HG03135 (cell line): ENCODE results near the gene SCN8A.

Experiments
- ATAC-seq: cut with Tn5 transposase; IDR thresholded peaks from one replicate; pipeline ENCODE4 v1.9.1; 2021; ENCODE audit warnings: mild to moderate bottlenecking, moderate library complexity; ENCODE audit not compliant: unreplicated experiment

The SCN8A gene

GRCh38 chr12:51705450-51705849 lies 114.4 kb downstream of the SCN8A start:
- no peak for ATAC-seq

GRCh38 chr12:51706206-51706605 lies 115.2 kb downstream of the SCN8A start:
- no peak for ATAC-seq

DNA sequence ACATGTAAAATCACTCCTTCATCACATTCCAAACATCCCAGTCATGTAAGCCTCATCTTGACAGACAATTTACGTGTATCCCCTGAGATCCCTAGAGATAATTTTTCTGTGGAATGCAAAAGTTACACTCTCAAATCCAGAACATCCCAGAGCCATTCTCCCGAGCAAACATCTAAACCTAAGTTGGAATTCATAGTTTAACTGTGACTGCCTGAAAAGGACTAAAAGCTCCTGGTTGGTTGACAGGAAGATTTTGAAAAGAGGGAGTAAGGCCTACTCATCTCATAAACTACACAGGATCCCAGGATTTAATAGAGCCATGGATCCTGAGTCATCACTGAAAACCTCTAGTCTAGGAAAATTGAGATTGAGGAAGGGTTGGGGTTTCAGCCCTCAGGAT lies 123.6 kb downstream of the SCN8A start:
- no peak for ATAC-seq

DNA sequence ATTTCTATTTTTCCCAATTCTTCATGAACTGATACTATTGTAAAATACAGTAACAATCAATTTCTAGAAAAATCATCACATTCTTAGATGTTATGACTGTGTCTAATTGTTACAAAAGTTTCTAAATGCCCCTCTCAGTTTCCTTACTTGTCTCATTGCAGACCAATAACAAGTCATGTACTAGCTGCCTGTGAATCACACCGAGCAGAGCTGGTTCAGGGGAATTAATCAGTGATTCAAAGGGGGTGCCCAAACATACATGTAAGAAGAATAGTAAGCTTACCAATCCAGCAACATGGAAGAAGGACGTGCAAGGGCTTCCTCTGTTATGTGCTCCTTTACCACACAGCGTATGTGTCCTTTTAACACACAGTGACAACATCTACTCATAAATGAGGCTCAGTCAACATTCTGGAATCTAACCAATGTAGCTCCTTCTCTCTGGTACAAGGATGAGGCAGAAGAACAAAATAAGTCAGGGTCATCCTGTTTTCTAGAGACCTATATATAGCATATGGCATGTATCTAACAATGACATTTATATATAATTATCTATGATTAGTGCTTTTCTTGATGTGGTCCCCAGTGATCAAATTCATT lies 126.4 kb downstream of the SCN8A start:
- ATAC-seq, result no peak

- no peak for ATAC-seq
These were observed 130.4 kb downstream of the SCN8A start for GRCh38 chr12:51721282-51721940.

DNA sequence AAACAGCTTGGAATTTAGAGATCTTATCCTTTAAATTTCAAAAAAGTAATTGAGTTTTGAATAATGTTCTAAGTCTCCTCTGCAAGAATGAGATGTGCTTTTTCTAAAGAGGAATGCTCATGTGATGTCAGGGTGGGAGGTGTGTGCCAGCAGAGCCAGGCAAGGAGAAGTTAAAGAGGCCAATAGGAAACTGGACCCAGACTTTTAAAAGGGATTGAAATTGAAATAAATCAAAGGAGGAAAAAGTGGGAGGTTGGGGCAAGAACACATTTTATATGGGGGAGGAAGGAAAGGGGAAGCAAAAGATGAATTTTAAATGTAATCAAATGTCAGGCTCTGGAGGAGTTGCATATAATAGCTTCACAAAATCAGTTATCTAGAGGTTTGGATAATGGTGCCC lies 131.4 kb downstream of the SCN8A start:
- no peak for ATAC-seq

DNA sequence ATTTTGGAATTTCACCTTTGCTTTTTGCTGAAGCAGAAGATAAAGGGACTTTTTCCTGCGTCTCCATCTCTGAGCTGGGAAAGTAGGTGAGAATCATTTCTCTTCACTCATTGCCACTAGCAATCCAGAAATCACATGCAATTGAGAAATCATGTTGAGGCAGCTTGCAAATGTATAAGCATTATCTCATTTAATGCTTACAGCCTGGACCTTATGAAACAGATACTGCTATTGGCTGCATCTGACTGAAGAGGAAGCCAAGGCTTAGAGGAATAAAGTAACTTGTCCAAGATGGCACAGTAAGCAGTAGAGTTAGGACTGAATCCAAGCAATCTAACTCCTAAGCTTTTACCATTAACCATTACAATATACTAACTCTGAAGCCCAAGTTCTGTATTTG lies 135.1 kb downstream of the SCN8A start:
- ATAC-seq, result no peak

DNA sequence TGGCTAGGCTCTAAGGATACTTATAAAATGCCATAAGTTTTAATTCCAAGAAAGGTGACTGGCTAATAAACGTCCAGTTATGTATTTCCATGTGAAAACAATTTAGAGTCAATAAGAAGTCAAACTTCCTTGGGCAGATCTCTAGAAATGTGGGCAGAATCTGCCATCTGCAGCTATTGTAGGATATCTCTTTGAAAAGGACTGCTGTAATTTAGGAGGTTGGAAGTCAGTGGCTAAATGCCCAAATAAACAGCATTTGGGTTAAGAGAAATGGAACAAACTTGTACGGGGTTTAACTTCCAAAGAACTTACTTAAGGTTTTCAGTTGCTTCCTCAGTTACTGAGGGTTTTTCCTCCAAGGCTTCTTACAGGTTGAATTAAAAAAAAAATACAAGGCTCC lies 135.9 kb downstream of the SCN8A start:
- ATAC-seq, result no peak

DNA sequence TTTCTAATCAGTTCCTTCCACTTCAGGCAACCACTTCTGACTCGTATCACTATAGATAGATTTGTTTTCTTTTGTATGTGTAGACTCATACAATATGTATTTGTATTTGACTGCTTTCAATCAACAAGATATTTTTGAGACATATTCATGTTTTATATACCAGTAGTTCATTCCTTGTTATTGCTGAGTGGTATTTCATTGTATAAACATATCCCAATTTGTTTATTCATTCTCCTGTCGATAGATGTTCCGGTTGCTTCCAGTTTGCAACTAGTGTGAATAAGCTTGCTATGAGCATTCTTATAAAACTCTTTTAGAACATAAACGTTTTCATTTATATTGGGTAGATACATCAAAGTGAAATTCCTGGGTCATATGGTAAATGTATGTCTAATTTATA lies 138.3 kb downstream of the SCN8A start:
- ATAC-seq, result no peak

GRCh38 chr12:51730745-51731144 lies 139.7 kb downstream of the SCN8A start:
- ATAC-seq, result no peak

- no peak for ATAC-seq
These were observed 149.5 kb downstream of the SCN8A start for GRCh38 chr12:51740536-51740935.

GRCh38 chr12:51744235-51744634 lies 153.2 kb downstream of the SCN8A start:
- ATAC-seq, result no peak

GRCh38 chr12:51744957-51745356 lies 153.9 kb downstream of the SCN8A start:
- ATAC-seq, result no peak

GRCh38 chr12:51746416-51746815 lies 155.4 kb downstream of the SCN8A start:
- no peak for ATAC-seq

GRCh38 chr12:51748235-51748634 lies 157.2 kb downstream of the SCN8A start:
- ATAC-seq, result no peak

DNA sequence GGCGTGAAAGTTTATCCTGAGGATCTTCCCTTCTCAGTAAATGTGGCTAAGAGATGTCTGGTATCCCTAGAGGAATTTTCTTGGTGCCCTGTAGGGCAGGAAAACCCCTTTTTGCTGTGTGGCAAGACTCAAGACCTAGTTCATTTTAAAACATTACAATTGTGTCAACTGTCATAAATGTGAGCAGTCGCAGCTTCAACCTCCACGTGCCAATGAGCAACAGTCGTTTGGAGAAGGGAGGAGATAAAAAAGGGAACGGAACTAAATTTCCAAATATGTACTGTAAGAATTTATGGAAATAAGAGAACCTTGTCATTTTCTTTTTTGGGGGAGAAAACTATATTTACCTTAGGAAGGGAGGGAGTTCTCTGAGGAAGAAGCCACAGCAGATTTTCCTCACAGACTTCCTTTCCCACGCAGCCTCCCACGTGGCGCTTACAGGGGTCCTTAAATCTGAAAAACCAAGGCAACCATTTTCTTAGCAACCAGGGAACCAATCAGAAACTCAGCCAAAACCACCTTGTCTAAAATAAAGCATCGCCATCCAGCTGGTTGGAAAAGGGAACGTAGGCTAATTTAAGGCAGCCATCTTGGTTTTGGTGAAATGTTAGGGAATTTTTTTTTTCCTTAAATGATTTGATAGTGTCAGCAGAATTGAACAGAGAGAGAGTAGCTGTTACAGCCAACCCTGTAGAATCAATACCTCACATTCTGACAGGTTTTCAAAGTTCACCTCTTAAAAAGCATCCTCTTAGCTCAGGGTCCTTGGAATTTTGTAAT lies 158.4 kb downstream of the SCN8A start:
- ATAC-seq, result no peak

GRCh38 chr12:51749986-51750317 lies 158.9 kb downstream of the SCN8A start:
- no peak for ATAC-seq

DNA sequence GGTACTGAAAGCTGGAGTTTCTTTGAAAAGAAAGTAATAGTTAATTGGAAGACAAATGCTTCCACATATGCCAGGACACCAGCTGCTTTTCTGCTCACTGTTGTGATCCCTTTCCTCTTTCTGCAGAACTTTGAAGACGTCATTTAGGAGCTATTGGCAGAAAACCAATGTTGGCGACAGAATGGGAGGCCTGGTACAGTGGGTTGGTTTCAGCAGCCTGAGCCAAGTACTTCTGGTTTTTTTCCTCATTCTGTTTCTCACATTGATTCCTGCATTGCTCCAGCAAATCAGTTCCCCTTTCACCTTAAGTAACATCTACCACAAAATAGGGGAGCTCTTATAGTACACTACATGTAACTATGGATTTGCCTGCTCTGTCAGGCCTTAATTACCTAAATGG lies 160.6 kb downstream of the SCN8A start:
- no peak for ATAC-seq

DNA sequence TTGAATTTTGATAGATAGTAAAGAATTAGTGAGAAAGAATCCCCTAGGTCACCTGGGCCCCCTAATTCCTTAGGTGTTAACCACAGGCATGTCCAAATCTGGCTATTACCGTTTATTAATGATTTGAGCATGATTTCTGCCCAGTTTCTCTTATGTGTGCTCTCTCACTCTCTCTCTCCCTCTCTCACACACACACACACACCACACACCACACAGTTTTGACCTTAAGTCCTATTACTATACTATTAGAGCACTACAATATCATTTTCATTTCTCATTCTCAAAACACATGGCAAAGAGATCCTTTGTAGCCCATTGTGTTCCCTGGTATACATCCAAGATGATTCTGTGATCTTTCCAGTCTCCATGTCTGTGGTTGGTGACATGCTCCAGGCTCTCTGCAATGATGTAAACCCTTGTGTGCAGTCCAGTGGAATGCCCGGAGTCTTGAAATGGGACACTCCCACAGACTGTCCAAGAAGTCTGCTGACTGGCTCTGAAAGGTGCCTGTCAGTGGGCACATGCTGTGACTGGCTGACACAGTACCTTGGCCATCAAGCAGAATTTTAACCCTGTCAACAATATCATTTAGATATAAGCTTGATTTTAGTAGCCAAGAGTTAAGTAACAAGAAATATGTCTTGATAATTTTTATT lies 161.3 kb downstream of the SCN8A start:
- ATAC-seq, result no peak

DNA sequence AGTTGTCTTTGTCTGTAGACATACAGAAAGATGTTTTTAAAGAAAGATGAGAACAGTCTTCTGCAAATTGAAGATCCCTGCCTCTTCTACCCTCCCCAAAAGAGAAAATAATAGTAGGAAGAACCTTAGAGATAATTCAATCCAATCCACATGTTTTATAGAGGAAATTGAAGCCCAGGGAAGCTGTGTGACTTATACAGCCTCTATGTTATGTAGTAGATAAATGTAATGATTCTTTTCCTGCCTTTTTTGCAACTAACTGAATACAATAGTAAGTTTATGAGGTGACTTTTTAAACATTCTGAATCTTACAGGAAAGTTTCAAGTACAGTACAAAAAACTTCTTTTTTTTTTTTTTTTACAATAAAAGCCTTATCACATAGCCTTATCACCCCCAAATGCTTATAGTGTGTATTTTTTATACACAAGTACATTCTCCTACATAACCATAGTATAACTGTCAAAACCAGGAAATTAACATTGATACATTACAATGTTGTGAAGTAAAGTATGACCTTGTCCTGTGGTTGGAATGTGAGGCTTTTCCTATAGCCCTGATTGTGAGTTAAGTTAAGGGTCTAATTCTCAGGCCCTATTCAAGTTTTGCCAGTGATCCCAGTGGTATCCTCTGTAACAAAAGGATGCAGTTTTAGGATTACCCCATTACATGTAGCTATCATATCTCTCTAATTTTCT lies 163.1 kb downstream of the SCN8A start:
- no peak for ATAC-seq

DNA sequence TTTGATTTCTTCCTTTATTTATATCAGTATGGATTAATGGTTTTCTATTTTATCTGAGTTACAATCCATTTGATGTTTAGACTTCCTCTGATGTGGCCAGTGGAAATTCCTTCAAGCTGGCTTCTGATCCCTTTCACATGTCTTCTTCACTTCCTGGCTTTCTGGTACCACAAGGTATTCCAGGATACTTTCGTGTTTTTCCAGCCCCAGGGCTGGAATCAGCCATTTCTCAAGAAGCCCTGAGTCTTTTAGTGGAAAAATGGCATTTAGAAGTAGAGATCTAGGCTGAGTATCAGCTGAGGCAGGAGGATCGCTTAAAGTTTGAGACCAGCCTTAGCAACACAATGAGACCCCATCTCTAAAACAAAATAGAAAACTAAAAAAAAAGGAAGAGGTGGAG lies 164.2 kb downstream of the SCN8A start:
- no peak for ATAC-seq
